ENCODE results near the gene AKAP7.

DNA sequence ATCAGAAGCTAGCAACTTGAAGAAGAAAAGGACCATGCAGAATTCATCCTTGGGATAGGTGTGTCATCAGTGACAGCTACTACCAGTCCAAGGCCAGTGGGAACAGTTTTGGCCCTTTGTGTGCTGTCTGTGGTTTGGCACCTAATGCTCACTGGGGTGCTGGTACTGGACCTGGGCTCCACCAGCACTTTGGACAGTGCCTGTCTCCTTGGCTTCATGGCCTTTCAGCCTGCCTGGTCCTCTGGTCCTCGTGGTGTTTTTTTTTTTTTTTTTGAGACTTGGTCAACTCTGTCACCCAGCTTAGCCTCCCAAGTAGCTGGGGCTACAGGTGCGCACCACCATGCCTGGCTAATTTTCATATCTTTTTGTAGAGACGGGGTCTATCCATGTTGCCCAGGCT is 56.3 kb downstream of the AKAP7 start:
- TF ChIP-seq CTCF (IDR thresholded peaks at IDR 0.05; ENCODE audit: insufficient read depth, low read depth, low read length) (no peak), EZH2 (IDR thresholded peaks at IDR 0.05; ENCODE audit: insufficient read depth, low read length) (no peak)
